BJ (cell line): ENCODE results near the gene CDH23. TPM values are rescaled to one million over a fixed set of nuclear protein-coding genes. Genes with fewer than 3 reads are reported as not detected.

Experiments used
- CTCF ChIA-PET: fragments of 350-600 bp; formaldehyde crosslinking; extraction: SDS; loops from one replicate; lab custom pipeline; 2021; ENCODE audit warnings: antibody characterized with exemption, inconsistent platforms; lab: Yijun Ruan, JAX
- POLR2A ChIA-PET: fragments of 300-600 bp; sonication (Branson Sonifier 250); formaldehyde crosslinking; extraction: SDS; loops from one replicate; lab custom pipeline; 2021; ENCODE audit warnings: antibody characterized with exemption; lab: Charles Lee
- DNase-seq: peaks from one replicate; pipeline ENCODE4 v3.0.0-alpha.2; 2011; ENCODE audit warnings: low read depth
- H3K27me3 ChIP-seq: 2 replicates; pipeline ENCODE4 v1.6.0; 2011; ENCODE audit warnings: low read length; ENCODE audit not compliant: control insufficient read depth, insufficient read depth
- H3K36me3 ChIP-seq: 2 replicates; pipeline ENCODE4 v1.5.1; 2011; ENCODE audit warnings: low read length; ENCODE audit not compliant: control insufficient read depth, insufficient read depth
- H3K4me3 ChIP-seq: 2 replicates; pipeline ENCODE4 v1.5.1; 2011; ENCODE audit warnings: low read depth, mild to moderate bottlenecking, control low read depth, low read length
- CTCF ChIP-seq: IDR thresholded peaks from 2 replicates; pipeline ENCODE4 v1.5.1; 2011; ENCODE audit warnings: low read depth, mild to moderate bottlenecking, control low read depth, inconsistent platforms, low read length, moderate library complexity; ENCODE audit not compliant: insufficient read depth
- polyA plus RNA-seq: library from polyadenylated mRNA; depleted of rRNA; stranded (reverse); fragments of >200 nt; gene quantifications from 2 replicates; pipeline ENCODE4 v1.2.3, GENCODE V29; 2011

The CDH23 gene
- polyA plus RNA-seq, 1 experiment = 0.05 TPM

- H3K4me3 ChIP-seq = no peak overlapping the region
- TF ChIP-seq CTCF = no peak
- POLR2A ChIA-PET = no interaction called here
- H3K27me3 ChIP-seq = peaks cover 8% of the 10 kb centered on the region; the same call in 1 of the 2 replicates
- H3K36me3 ChIP-seq = no peaks in the 10 kb centered on the region
- no peak for DNase-seq
- CTCF ChIA-PET = interaction anchor here (0.6 to 5.9 kb wide), 21 partner anchors 7 to 252 kb away, joined by 3 to 106 read pairs (median 8); partner anchors contain the start of gene SLC29A3
These were observed 172.3 kb downstream of the CDH23 start for GRCh38 chr10:71568896-71569492.

- no peak for DNase-seq
- TF ChIP-seq CTCF = peak; percentile 85
- ChIA-PET CTCF (interaction anchor here (0.6 to 5.9 kb wide), 46 partner anchors 8 to 458 kb away, joined by 3 to 106 read pairs (median 4); partner anchors contain the start of gene SLC29A3), POLR2A (no interaction called here)
- H3K4me3 ChIP-seq = no peak overlapping the region
- H3K36me3 ChIP-seq = no peaks in the 10 kb centered on the region
- peaks cover 6% of the 10 kb centered on the region; the same call in 1 of the 2 replicates for H3K27me3 ChIP-seq
These were observed 173.3 kb downstream of the CDH23 start for GRCh38 chr10:71569775-71570588.

GRCh38 chr10:71571460-71572175 lies 174.9 kb downstream of the CDH23 start:
- H3K4me3 ChIP-seq = no peak overlapping the region
- CTCF ChIA-PET = interaction anchor here (0.6 to 5.9 kb wide), 8 partner anchors 10 to 255 kb away, joined by 3 to 106 read pairs (median 15); partner anchors contain the start of gene SLC29A3
- POLR2A ChIA-PET = no interaction called here
- TF ChIP-seq CTCF = no peak
- DNase-seq = no peak
- H3K36me3 ChIP-seq = no peaks in the 10 kb centered on the region
- H3K27me3 ChIP-seq = 0 out of 2 replicates have a peak, but pooled peaks cover 6% of the 10 kb centered on the region

- CTCF ChIA-PET = interaction anchor here (0.6 to 1.1 kb wide), 2 partner anchors 8 to 256 kb away, joined by 3 read pairs; no protein-coding TSS in a partner anchor
These were observed 176.2 kb downstream of the CDH23 start for GRCh38 chr10:71572962-71573361.

More at GRCh38 chr10:71572962-71573361, 176.2 kb downstream of the CDH23 start:
- POLR2A ChIA-PET = no interaction called here
- TF ChIP-seq CTCF = no peak
- Histone ChIP-seq H3K27me3 (0 out of 2 replicates have a peak, but pooled peaks cover 6% of the 10 kb centered on the region), H3K4me3 (no peak overlapping the region), H3K36me3 (no peaks in the 10 kb centered on the region)
- no peak for DNase-seq
